Measurements from ENCODE around the gene GPBP1L1. TPM values are rescaled to one million over a fixed set of nuclear protein-coding genes. Genes with fewer than 3 reads are reported as not detected.

Gene GPBP1L1
- total RNA-seq = 81.6 and 82.1 TPM in 2 replicates

DNA sequence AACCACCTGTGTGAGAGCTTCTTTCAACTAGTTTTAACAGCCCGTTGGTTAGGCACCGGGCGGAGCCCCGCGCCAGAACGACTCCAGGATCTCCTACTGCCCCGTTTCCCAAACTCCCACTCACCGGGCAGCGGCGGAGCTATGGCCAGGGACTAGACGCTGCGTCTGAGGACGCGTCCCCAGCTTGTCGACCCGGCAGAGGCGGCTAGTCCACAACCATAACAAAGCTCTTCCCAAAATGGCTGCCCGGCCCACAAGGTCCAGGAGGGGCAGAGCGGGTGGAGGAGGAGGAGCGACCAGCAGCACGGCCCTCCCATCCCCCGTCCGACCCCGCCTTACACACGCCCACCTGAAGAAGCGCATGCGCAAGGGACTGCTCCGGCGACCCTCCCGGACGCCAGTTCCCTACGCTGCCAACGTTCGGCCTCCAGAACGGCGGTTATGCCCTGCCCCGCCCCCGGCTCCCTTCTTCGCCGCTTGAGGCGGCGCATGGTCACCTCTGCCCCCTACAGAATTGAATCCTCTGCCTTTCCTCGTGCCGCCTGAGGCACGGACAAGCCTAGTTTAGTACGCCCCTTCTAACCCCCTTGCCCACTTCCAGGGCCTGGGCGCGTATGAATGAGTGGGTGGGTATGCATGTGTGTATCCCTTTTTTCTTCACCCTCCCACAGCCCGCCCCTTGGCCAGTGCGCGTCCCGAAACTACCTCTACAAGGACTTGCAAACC, at the start of gene GPBP1L1:
GPBP1L1 (minus strand) TSS at position 246 of the 726 bp plus-strand sequence. CDS start 27,446 bp downstream, outside the sequence.

DNA sequence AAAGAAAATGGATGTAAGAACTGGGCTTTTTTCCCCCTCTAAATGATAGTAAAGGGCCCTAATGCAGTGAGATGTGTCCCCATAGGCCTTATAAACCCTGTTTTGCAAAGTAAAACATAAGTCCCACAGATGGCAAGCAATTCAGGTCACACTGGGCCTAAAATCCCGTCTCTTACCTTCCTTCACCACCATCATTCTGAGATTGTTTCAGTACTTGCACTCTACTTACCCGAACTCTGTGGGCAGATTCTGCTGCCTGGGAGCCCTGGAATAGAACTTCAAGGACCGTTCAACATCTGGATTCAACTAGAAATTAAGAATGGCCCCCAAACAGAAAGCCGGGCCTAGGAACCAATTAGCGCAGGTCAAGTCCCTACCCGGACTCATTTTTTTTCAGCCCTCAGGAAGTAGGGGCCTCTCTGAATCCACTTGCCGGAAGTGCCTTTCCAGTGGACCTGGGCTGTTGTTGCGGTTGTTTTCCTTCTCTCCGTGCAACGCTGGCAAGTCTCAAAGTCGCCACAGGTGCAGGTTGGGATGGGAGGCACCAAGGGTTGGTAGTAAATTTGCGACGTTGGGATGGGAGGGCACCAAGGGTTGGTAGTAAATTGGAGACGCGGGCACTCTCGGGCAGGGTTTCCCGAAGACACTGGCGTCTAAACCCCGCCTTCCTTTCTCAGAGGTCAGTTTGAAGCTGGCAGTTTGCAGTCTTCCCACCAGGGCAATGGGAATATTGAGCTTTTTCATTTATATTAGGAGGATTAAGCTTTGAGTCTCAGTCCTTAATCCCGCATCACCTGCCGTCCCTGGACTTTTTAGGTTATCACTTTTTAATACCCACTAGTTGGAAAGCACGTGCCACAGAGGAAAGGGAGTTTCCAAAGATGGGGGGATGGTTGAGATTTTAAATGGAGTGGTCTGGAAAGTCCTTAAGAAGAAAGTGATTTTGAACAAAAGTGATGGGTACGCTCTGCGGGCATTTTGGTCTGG, 1.7 kb upstream of the GPBP1L1 start, which contains the start of gene TMEM69:
TMEM69 (plus strand) TSS at position 428 of the 987 bp plus-strand sequence. CDS start 2,888 bp downstream, outside the sequence.

DNA sequence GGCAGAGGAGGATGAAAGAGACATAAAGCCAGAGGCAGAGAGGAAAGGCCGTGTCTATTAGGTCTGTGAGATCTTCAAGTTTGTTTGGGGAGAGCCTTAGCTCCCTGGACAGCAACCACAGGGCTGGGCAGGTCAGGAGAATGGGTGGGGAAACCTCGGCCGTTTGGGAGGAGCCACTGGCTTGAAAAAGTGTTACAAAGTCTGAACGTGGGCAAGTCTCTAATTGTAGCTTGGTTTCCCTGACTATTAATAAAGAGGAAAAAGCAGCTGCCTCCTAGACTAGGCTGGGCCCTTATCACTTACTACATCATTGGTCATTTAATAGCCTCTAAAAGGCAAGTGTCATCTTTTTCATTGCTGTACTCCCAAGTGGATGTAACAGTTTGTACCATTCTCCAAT, 62.4 kb downstream of the GPBP1L1 start, which contains the start of gene CCDC17:
CCDC17 (minus strand) TSS at position 83 of the 400 bp plus-strand sequence. CDS start 145 bp downstream, outside the sequence.

GRCh38 chr1:45583666-45584350, 102.5 kb downstream of the GPBP1L1 start, which contains the start of gene NASP:
Gene NASP (plus strand): TSS chr1:45584041. CDS start chr1:45584147, 106 bp downstream.

Other genes with a start within 250 kb of the GPBP1L1 start
- 1.2 and 1.4 TPM in 2 replicates for gene TESK2, start 195.4 kb downstream of the GPBP1L1 start, total RNA-seq
- gene CCDC163, start 186.5 kb downstream of the GPBP1L1 start, total RNA-seq = 0.45 and 0.85 TPM in 2 replicates
- gene MMACHC, start 186.2 kb downstream of the GPBP1L1 start, total RNA-seq = 0.85 and 1.3 TPM in 2 replicates
- gene PRDX1, start 164.6 kb downstream of the GPBP1L1 start, total RNA-seq = 706 and 799 TPM in 2 replicates
- gene AKR1A1, start 135.7 kb downstream of the GPBP1L1 start, total RNA-seq = 137 and 169 TPM in 2 replicates
- gene NASP, start 102.5 kb downstream of the GPBP1L1 start, total RNA-seq = 60.9 and 86.0 TPM in 2 replicates
- gene CCDC17, start 62.5 kb downstream of the GPBP1L1 start, total RNA-seq = 0.54 and 1.1 TPM in 2 replicates
- gene TMEM69, start 1.6 kb upstream of the GPBP1L1 start, total RNA-seq = 9.5 and 10.2 TPM in 2 replicates
- gene IPP, start 64.1 kb upstream of the GPBP1L1 start, total RNA-seq = 4.8 and 7.1 TPM in 2 replicates
- 14.4 and 22.3 TPM in 2 replicates for gene MAST2, start 117.1 kb upstream of the GPBP1L1 start, total RNA-seq

All from endothelial cell of coronary artery (primary cell).